ENCODE results near the gene NKAIN1.

The NKAIN1 gene

GRCh38 chr1:31145648-31146047, 94.0 kb downstream of the NKAIN1 start:
- Histone ChIP-seq H3K27ac (ENCODE audit: low read depth, low read length, poor library complexity, severe bottlenecking) (no peak overlapping the region), H3K9me3 (ENCODE audit: low read length) (no peaks in the 10 kb centered on the region), H3K79me2 (ENCODE audit: insufficient read depth, low read length) (no peaks in the 10 kb centered on the region), H2AFZ (ENCODE audit: low read length) (no peak overlapping the region), H3K4me1 (ENCODE audit: insufficient read depth, low read length, severe bottlenecking) (no peaks in the 10 kb centered on the region), H3K4me2 (ENCODE audit: low read length) (no peak overlapping the region), H3K36me3 (ENCODE audit: insufficient read depth, low read length) (no peaks in the 10 kb centered on the region), H3K9ac (ENCODE audit: low read length) (no peak overlapping the region), H3K4me3 (ENCODE audit: low read depth, low read length, poor library complexity, severe bottlenecking) (no peak overlapping the region), H3K9me2 (ENCODE audit: low read depth, low read length) (no peaks in the 10 kb centered on the region), H4K20me1 (ENCODE audit: insufficient read depth, low read length) (no peaks in the 10 kb centered on the region), H3K27me3 (ENCODE audit: insufficient read depth, low read length) (no peaks in the 10 kb centered on the region), H3F3A (ENCODE audit: insufficient read depth, low read length) (no peaks in the 10 kb centered on the region)
- TF ChIP-seq EZH2 (IDR thresholded peaks at IDR 0.05; ENCODE audit: borderline replicate concordance, low read length) (no peak), CTCF (IDR thresholded peaks at IDR 0.05; ENCODE audit: low read length) (no peak)

GRCh38 chr1:31144442-31144841, 95.2 kb downstream of the NKAIN1 start:
- Histone ChIP-seq H4K20me1 (ENCODE audit: insufficient read depth, low read length) (no peaks in the 10 kb centered on the region), H3K79me2 (ENCODE audit: insufficient read depth, low read length) (no peaks in the 10 kb centered on the region), H3K4me3 (ENCODE audit: low read depth, low read length, poor library complexity, severe bottlenecking) (no peak overlapping the region), H3K27me3 (ENCODE audit: insufficient read depth, low read length) (no peaks in the 10 kb centered on the region), H3K4me2 (ENCODE audit: low read length) (no peak overlapping the region), H2AFZ (ENCODE audit: low read length) (no peak overlapping the region), H3K9me2 (ENCODE audit: low read depth, low read length) (no peaks in the 10 kb centered on the region), H3K9ac (ENCODE audit: low read length) (no peak overlapping the region), H3K9me3 (ENCODE audit: low read length) (no peaks in the 10 kb centered on the region), H3F3A (ENCODE audit: insufficient read depth, low read length) (no peaks in the 10 kb centered on the region), H3K36me3 (ENCODE audit: insufficient read depth, low read length) (no peaks in the 10 kb centered on the region), H3K27ac (ENCODE audit: low read depth, low read length, poor library complexity, severe bottlenecking) (no peak overlapping the region), H3K4me1 (ENCODE audit: insufficient read depth, low read length, severe bottlenecking) (no peaks in the 10 kb centered on the region)
- TF ChIP-seq EZH2 (IDR thresholded peaks at IDR 0.05; ENCODE audit: borderline replicate concordance, low read length) (no peak), CTCF (IDR thresholded peaks at IDR 0.05; ENCODE audit: low read length) (no peak)

GRCh38 chr1:31143455-31143854, 96.2 kb downstream of the NKAIN1 start:
- H2AFZ ChIP-seq (ENCODE audit: low read length), result no peak overlapping the region

More at GRCh38 chr1:31143455-31143854, 96.2 kb downstream of the NKAIN1 start:
- Histone ChIP-seq H3K9ac (ENCODE audit: low read length) (no peak overlapping the region), H3K9me2 (ENCODE audit: low read depth, low read length) (no peaks in the 10 kb centered on the region), H3K27ac (ENCODE audit: low read depth, low read length, poor library complexity, severe bottlenecking) (no peak overlapping the region), H3F3A (ENCODE audit: insufficient read depth, low read length) (no peaks in the 10 kb centered on the region), H3K79me2 (ENCODE audit: insufficient read depth, low read length) (no peaks in the 10 kb centered on the region), H3K4me2 (ENCODE audit: low read length) (no peak overlapping the region), H4K20me1 (ENCODE audit: insufficient read depth, low read length) (no peaks in the 10 kb centered on the region), H3K36me3 (ENCODE audit: insufficient read depth, low read length) (no peaks in the 10 kb centered on the region), H3K9me3 (ENCODE audit: low read length) (no peaks in the 10 kb centered on the region), H3K27me3 (ENCODE audit: insufficient read depth, low read length) (no peaks in the 10 kb centered on the region), H3K4me1 (ENCODE audit: insufficient read depth, low read length, severe bottlenecking) (no peaks in the 10 kb centered on the region), H3K4me3 (ENCODE audit: low read depth, low read length, poor library complexity, severe bottlenecking) (no peak overlapping the region)
- TF ChIP-seq EZH2 (IDR thresholded peaks at IDR 0.05; ENCODE audit: borderline replicate concordance, low read length) (no peak), CTCF (IDR thresholded peaks at IDR 0.05; ENCODE audit: low read length) (no peak)
